ENCODE measurements around the gene MVP.
"Not testable (repeated sequence)": the region's sequence is repeated elsewhere in the genome, so short reads cannot be mapped to it uniquely, and the experiment has no call there.

MVP gene

DNA sequence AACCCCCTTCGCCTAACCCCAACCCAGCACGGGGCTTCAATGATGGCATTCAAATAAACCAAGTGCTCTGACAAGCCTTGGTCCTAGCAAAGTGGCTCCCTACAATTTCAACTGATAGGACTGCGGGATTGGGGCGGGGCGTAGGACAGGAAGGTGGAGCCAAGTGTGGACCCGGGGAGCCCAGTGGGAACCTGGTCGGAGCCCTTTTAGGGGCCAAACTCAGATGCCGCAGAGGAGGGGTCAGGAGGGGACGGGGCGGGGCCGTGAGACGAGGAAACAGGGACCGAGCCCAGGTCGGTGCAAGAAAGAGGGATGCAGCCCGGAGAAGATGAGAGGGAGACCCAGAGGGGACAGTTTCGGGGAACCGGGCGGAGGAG, 55.9 kb downstream of the MVP start:
- no peak for DNase-seq

DNA sequence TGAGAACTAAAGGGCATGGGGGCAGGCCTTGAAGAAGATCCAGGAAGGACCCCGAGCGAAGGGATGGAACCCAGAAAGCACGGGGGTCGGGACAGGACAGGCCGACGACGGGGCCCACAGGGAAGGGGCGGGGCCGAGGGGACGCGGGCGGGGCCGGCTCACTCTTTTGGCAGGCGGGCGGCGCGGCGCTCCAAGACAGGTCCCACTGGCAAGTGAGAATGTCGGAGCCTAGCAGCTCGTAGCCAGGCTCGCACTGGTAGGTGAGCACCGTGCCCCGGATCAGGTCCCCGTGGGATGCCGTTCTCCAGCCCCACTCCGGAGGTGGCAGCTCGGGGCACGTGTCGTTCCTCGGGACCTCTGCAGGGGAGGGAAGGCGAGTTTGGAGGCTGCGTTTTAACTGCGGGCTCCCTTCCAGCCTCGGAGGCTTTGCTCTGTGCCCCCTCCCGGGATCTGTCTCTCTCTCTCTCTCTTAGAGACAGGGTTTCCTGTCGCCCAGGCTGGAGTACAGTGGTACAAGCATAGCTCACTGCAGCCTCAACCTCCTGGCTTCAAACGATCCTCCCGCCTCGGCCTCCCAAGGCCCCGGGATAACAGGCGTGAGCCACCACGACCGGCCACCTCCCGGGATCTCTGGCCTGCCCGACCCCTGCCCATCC, 56.5 kb downstream of the MVP start:
- DNase-seq: no peak

DNA sequence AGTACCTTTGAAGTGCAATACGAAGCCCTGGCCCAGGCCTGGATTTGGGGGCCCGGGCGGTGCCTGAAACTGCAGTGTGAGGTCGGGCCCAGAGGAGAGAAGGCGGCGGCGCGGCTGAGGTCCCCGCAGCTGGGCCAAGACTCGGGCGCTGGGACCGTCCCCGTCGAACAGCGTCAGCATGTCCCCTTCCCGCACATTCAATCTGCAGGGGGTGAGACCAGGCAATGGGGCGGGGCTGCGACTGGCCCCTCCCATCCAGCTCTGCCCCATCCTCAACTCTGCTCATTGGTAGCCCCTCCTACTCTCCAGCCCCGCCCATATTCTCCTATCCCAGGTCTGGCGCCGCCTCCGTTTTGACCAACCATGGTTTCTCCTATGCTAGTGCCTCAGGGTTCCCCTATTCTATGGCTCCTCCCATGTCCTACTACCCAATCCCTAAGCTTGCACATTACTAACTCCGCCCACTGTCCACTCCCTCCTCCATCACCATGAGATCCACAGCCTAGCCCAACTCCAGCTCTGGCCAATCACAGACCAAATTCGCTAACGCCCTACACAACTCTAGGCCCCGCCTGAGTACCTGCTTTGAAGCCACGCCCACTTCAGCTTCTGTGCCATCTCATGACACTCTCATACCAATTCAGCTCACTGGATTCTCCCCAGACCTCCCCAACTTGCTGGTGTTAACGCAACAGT, 57.2 kb downstream of the MVP start:
- DNase-seq: peak; percentile 57

DNA sequence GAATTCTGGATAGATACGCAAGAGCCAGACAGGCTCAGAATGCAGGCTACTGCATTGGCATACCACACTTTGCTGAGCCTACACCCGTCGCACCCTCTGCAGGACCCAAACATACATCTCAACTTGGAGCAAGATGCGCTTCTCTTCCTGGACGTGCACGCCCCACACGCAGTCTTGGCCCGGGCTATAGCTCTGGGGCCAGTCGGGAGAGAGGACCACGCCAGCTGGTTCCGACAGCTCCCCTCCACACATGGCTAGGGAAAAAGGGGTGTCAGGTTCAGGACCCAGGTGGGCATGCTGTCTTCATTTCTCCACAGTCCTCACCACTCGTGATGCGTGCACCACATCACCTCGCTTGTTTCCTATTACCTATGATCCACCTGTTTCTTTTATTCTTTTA, 57.9 kb downstream of the MVP start:
- DNase-seq: no peak

GRCh38 chr16:29881050-29881449, 60.8 kb downstream of the MVP start:
- no peak for DNase-seq

DNA sequence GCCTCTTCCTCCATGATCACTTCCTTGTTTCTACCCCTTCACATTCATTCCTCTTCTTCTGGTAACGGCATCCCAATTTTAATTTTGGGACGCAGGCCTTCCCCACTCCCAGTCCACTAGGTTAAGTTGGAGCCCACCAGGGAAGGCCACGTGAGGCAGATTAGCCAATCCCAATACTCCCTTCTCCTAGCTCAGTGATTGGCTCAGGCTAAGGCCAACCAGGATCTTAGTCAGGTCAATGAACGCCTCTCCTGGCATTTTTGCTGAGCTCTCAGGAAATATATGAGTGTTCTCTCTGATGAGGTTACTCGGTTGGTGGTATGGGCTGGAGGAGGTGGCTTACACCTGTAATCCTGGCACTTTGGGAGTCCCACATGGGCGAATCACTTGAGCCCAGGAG, 63.7 kb downstream of the MVP start:
- DNase-seq: no peak

DNA sequence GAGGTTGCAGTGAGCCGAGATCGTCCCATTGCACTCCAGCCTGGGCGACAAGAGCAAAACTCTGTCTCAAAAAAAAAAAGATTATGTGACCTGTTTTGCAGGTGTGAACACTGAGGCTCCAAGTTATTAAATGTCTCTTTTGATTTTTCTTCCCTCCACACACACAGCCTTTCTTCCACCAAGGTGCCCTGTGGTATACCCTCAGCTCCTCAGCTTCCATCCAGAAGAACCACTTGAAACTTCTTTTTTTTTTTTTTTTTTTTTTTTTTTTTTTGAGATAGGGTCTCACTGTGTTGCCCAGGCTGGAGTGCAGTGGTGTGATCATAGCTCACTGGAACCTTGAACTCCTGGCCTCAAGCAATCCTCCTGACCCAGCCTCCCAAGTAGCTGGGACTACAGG, 69.1 kb downstream of the MVP start:
- DNase-seq: not testable (repeated sequence)

GRCh38 chr16:29891525-29892457, 71.5 kb downstream of the MVP start:
- no peak for DNase-seq

GRCh38 chr16:29892458-29892813, 72.2 kb downstream of the MVP start:
- DNase-seq: no peak

GRCh38 chr16:29893553-29893952, 73.3 kb downstream of the MVP start:
- DNase-seq: peak; percentile 64

DNA sequence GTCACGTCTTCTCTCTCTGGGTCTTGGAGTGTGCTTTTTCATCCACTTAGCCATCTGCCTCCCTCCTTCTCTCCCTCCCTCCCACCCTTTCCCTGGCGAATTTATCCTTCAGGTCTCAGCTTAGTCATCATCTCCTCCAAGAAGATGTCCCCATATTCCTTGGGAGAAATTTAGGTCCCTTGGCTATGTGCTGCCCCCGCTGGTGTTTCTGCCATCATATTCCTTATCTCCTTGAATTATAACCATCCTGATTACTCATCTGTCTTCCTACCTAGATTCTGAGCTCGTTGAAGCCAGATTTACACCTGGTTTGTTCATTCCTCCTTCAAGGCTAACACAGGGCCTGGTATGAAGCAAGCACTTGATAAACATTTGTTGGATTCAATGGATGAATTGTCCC, 74.1 kb downstream of the MVP start:
- DNase-seq: no peak

DNA sequence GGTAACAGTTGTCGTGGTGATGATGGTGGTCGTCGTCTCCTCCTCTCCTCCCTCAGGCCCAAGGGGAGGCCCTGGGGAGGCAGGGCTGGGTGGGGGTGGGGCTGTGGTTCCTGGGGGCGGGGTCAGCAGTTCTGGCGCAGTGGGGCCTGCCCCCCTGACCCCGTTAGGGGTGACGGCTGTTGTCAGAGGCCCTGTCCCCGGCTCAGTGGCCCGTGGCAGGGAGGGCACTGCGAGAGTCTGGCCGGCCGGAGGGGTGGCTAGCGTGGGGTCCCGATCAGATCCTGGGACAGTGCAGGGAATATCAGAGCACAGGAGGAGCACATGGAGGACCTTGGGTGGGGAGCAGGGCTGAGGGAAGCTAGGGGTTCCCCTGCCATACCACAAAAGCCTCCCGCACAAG, 76.6 kb downstream of the MVP start:
- DNase-seq: no peak

DNA sequence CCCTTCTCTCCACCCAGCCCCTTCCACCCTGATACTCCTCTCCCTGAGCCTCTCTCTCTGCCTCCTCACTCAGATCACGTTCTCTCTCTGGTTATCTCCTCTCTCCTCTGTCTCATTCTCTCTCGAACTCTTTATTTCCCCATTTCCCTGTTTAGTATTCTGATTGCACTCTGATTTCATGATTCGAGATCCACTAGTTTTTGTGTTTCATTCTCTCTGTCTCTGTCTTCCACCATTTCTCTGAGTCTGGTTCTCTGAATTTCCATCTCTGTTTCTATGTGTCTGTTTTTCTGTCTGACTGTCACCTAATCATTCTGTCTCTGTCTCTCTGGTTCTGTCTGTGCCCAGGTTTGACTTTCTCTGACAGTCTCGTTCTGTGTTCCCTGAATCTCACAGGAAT, 77.1 kb downstream of the MVP start:
- peak; percentile 40 for DNase-seq
